Effector memory CD4-positive, alpha-beta T cell (primary cell): ENCODE data around the gene NECTIN3.

Experiments used
- DNase-seq, 3 donors: peaks; one replicate each; pipeline ENCODE4 v3.0.0-alpha.2; 2020
- H3K27ac ChIP-seq: 2 replicates; pipeline ENCODE4 v1.7.0; 2013; ENCODE audit warnings: mild to moderate bottlenecking, low read length, moderate library complexity; ENCODE audit not compliant: insufficient read depth, poor library complexity, severe bottlenecking
- H3K27me3 ChIP-seq: replicated peaks from 2 replicates; pipeline ENCODE4 v1.7.0; 2013; ENCODE audit warnings: mild to moderate bottlenecking, low read length; ENCODE audit not compliant: insufficient read depth, control insufficient read depth, poor library complexity, severe bottlenecking
- H3K36me3 ChIP-seq: 2 replicates; pipeline ENCODE4 v1.7.0; 2013; ENCODE audit warnings: mild to moderate bottlenecking, low read length, moderate library complexity; ENCODE audit not compliant: control insufficient read depth, insufficient read depth
- H3K4me1 ChIP-seq: 2 replicates; pipeline ENCODE4 v1.7.0; 2013; ENCODE audit warnings: low read length, mild to moderate bottlenecking; ENCODE audit not compliant: control insufficient read depth, insufficient read depth, poor library complexity, severe bottlenecking
- H3K4me3 ChIP-seq: 2 replicates; pipeline ENCODE4 v1.7.0; 2013; ENCODE audit warnings: low read length, low read depth, mild to moderate bottlenecking; ENCODE audit not compliant: insufficient read depth, poor library complexity, severe bottlenecking
- H3K9me3 ChIP-seq: 2 replicates; pipeline ENCODE4 v1.7.0; 2013; ENCODE audit warnings: mild to moderate bottlenecking, low read length, moderate library complexity; ENCODE audit not compliant: control insufficient read depth

Gene NECTIN3

GRCh38 chr3:111080413-111080812 is 8.8 kb downstream of the NECTIN3 start:
- Histone ChIP-seq H3K27me3 (no peaks in the 10 kb centered on the region), H3K4me1 (no peaks in the 10 kb centered on the region), H3K9me3 (no peaks in the 10 kb centered on the region), H3K36me3 (no peaks in the 10 kb centered on the region), H3K27ac (no peak overlapping the region), H3K4me3 (no peak overlapping the region)
- no peak for DNase-seq

- Histone ChIP-seq H3K27me3 (no peaks in the 10 kb centered on the region), H3K9me3 (no peaks in the 10 kb centered on the region), H3K4me3 (no peak overlapping the region), H3K27ac (no peak overlapping the region), H3K36me3 (no peaks in the 10 kb centered on the region), H3K4me1 (no peaks in the 10 kb centered on the region)
- no peak for DNase-seq
Observed at GRCh38 chr3:111081008-111081545, 9.5 kb downstream of the NECTIN3 start.

- no peak overlapping the region for H3K27ac ChIP-seq
- H3K9me3 ChIP-seq = no peaks in the 10 kb centered on the region
- no peaks in the 10 kb centered on the region for H3K36me3 ChIP-seq
- DNase-seq = no peak
- H3K4me3 ChIP-seq = no peak overlapping the region
- H3K27me3 ChIP-seq = no peaks in the 10 kb centered on the region
- no peaks in the 10 kb centered on the region for H3K4me1 ChIP-seq
Observed at GRCh38 chr3:111084911-111085310, 13.3 kb downstream of the NECTIN3 start.

- H3K36me3 ChIP-seq = no peaks in the 10 kb centered on the region
- H3K4me1 ChIP-seq = no peaks in the 10 kb centered on the region
Observed at GRCh38 chr3:111087924-111088469, 16.4 kb downstream of the NECTIN3 start.

GRCh38 chr3:111096487-111097209 is 25.0 kb downstream of the NECTIN3 start:
- Histone ChIP-seq H3K27ac (no peak overlapping the region), H3K27me3 (no peaks in the 10 kb centered on the region), H3K36me3 (no peaks in the 10 kb centered on the region), H3K4me3 (no peak overlapping the region), H3K4me1 (no peaks in the 10 kb centered on the region), H3K9me3 (no peaks in the 10 kb centered on the region)
- DNase-seq = no peak

More at GRCh38 chr3:111087924-111088469, 16.4 kb downstream of the NECTIN3 start:
- H3K27ac ChIP-seq = no peak overlapping the region
- no peaks in the 10 kb centered on the region for H3K9me3 ChIP-seq
- no peak for DNase-seq
- H3K27me3 ChIP-seq = no peaks in the 10 kb centered on the region
- no peak overlapping the region for H3K4me3 ChIP-seq

GRCh38 chr3:111103807-111104206 is 32.2 kb downstream of the NECTIN3 start:
- H3K27ac ChIP-seq = no peak overlapping the region
- H3K4me1 ChIP-seq = no peaks in the 10 kb centered on the region
- no peaks in the 10 kb centered on the region for H3K36me3 ChIP-seq
- H3K27me3 ChIP-seq = no peaks in the 10 kb centered on the region
- DNase-seq = no peak
- no peaks in the 10 kb centered on the region for H3K9me3 ChIP-seq
- no peak overlapping the region for H3K4me3 ChIP-seq

GRCh38 chr3:111106993-111107661 is 35.5 kb downstream of the NECTIN3 start:
- Histone ChIP-seq H3K9me3 (no peaks in the 10 kb centered on the region), H3K4me3 (no peak overlapping the region), H3K4me1 (no peaks in the 10 kb centered on the region), H3K36me3 (no peaks in the 10 kb centered on the region), H3K27me3 (no peaks in the 10 kb centered on the region), H3K27ac (no peak overlapping the region)
- DNase-seq = no peak

GRCh38 chr3:111107662-111108035 is 36.0 kb downstream of the NECTIN3 start:
- Histone ChIP-seq H3K9me3 (no peaks in the 10 kb centered on the region), H3K36me3 (no peaks in the 10 kb centered on the region), H3K4me3 (no peak overlapping the region), H3K4me1 (no peaks in the 10 kb centered on the region), H3K27me3 (no peaks in the 10 kb centered on the region), H3K27ac (no peak overlapping the region)
- no peak for DNase-seq

GRCh38 chr3:111112913-111113312 is 41.3 kb downstream of the NECTIN3 start:
- Histone ChIP-seq H3K4me3 (no peak overlapping the region), H3K4me1 (no peaks in the 10 kb centered on the region), H3K36me3 (no peaks in the 10 kb centered on the region), H3K27ac (no peak overlapping the region), H3K27me3 (no peaks in the 10 kb centered on the region), H3K9me3 (no peaks in the 10 kb centered on the region)
- DNase-seq = no peak

GRCh38 chr3:111128884-111129283 is 57.3 kb downstream of the NECTIN3 start:
- Histone ChIP-seq H3K4me3 (no peak overlapping the region), H3K27ac (no peak overlapping the region), H3K27me3 (no peaks in the 10 kb centered on the region), H3K9me3 (no peaks in the 10 kb centered on the region), H3K36me3 (no peaks in the 10 kb centered on the region), H3K4me1 (no peaks in the 10 kb centered on the region)
- DNase-seq = no peak
